ENCODE data around the gene RARA.
A peak's percentile ranks its signal among the peaks of the same experiment; 100 is the strongest.

Gene RARA

GRCh38 chr17:40351359-40352236 lies 42.6 kb downstream of the RARA start:
- no peak overlapping the region for H2AFZ ChIP-seq (ENCODE audit: low read depth)
- H3K36me3 ChIP-seq (ENCODE audit: insufficient read depth) = peaks cover 8% of the 10 kb centered on the region; the same call in 1 of the 2 replicates
- H3K4me2 ChIP-seq = no peak overlapping the region
- 0 out of 2 replicates have a peak, but pooled peaks cover 3% of the 10 kb centered on the region for H4K20me1 ChIP-seq (ENCODE audit: insufficient read depth)
- H3K9ac ChIP-seq = no peak overlapping the region
- no peaks in the 10 kb centered on the region for H3K27me3 ChIP-seq (ENCODE audit: insufficient read depth, low read depth)
- no peak overlapping the region for H3K27ac ChIP-seq
- peaks cover 20% of the 10 kb centered on the region for H3K4me1 ChIP-seq (ENCODE audit: low read depth, poor library complexity, severe bottlenecking)
- no peak for TF ChIP-seq CTCF (conservative IDR thresholded peaks at IDR 0.05; ENCODE audit: low read depth, low read length)
- H3K79me2 ChIP-seq (ENCODE audit: insufficient read depth, low read depth) = peaks cover 22% of the 10 kb centered on the region; the same call in 1 of the 2 replicates
- no peak overlapping the region for H3K4me3 ChIP-seq (IDR thresholded peaks at IDR 0.05; ENCODE audit: insufficient read depth, low read depth, low read length)

GRCh38 chr17:40352237-40352778 lies 43.3 kb downstream of the RARA start:
- Histone ChIP-seq H3K79me2 (ENCODE audit: insufficient read depth, low read depth) (peaks cover 15% of the 10 kb centered on the region; the same call in 1 of the 2 replicates), H3K27ac (no peak overlapping the region), H3K4me1 (ENCODE audit: low read depth, poor library complexity, severe bottlenecking) (peaks cover 16% of the 10 kb centered on the region), H3K4me3 (IDR thresholded peaks at IDR 0.05; ENCODE audit: insufficient read depth, low read depth, low read length) (no peak overlapping the region), H2AFZ (ENCODE audit: low read depth) (no peak overlapping the region), H3K4me2 (no peak overlapping the region), H3K36me3 (ENCODE audit: insufficient read depth) (peaks cover 8% of the 10 kb centered on the region; the same call in 1 of the 2 replicates), H3K9ac (no peak overlapping the region), H3K27me3 (ENCODE audit: insufficient read depth, low read depth) (no peaks in the 10 kb centered on the region), H4K20me1 (ENCODE audit: insufficient read depth) (0 out of 2 replicates have a peak, but pooled peaks cover 3% of the 10 kb centered on the region)
- no peak for TF ChIP-seq CTCF (conservative IDR thresholded peaks at IDR 0.05; ENCODE audit: low read depth, low read length)

- 0 out of 2 replicates have a peak, but pooled peaks cover 3% of the 10 kb centered on the region for H4K20me1 ChIP-seq (ENCODE audit: insufficient read depth)
These were observed 43.9 kb downstream of the RARA start for GRCh38 chr17:40352779-40353394.

More at GRCh38 chr17:40352779-40353394, 43.9 kb downstream of the RARA start:
- Histone ChIP-seq H3K4me3 (IDR thresholded peaks at IDR 0.05; ENCODE audit: insufficient read depth, low read depth, low read length) (no peak overlapping the region), H3K27ac (peak overlapping the region; percentile 22; the same call in 1 of the 2 replicates), H3K9ac (no peak overlapping the region), H3K36me3 (ENCODE audit: insufficient read depth) (peaks cover 8% of the 10 kb centered on the region; the same call in 1 of the 2 replicates), H2AFZ (ENCODE audit: low read depth) (no peak overlapping the region), H3K4me1 (ENCODE audit: low read depth, poor library complexity, severe bottlenecking) (peaks cover 15% of the 10 kb centered on the region), H3K79me2 (ENCODE audit: insufficient read depth, low read depth) (peaks cover 13% of the 10 kb centered on the region; the same call in 1 of the 2 replicates), H3K27me3 (ENCODE audit: insufficient read depth, low read depth) (no peaks in the 10 kb centered on the region), H3K4me2 (no peak overlapping the region)
- no peak for TF ChIP-seq CTCF (conservative IDR thresholded peaks at IDR 0.05; ENCODE audit: low read depth, low read length)

Data from KMS-11 (cell line).